HepG2 (cell line): ENCODE data around the gene UQCRHL. TPM values are rescaled to one million over a fixed set of nuclear protein-coding genes. Genes with fewer than 3 reads are reported as not detected.
A peak's percentile ranks its signal among the peaks of the same experiment; 100 is the strongest.

Experiments
- CREM ChIP-seq, 2 experiments: sonication (generic) in 1 of 2; formaldehyde crosslinking in 1 of 2; IDR thresholded peaks; 2 replicates each; pipeline versions ENCODE4 v1.4.0 to v1.6.1; 2016 to 2020; ENCODE audit warnings: antibody characterized with exemption in 1 of 2, mild to moderate bottlenecking in 1 of 2, missing genetic modification reagents in 1 of 2
- DR1 ChIP-seq: sonication (generic); formaldehyde crosslinking; IDR thresholded peaks from 2 replicates; pipeline ENCODE4 v1.8.0; 2021; ENCODE audit warnings: mild to moderate bottlenecking, missing genetic modification reagents, inconsistent platforms
- FOSL2 ChIP-seq: sonication (generic); formaldehyde crosslinking; IDR thresholded peaks from 2 replicates; pipeline ENCODE4 v1.4.0; 2020; ENCODE audit warnings: missing genetic modification reagents
- RARA ChIP-seq: IDR thresholded peaks from 2 replicates; pipeline ENCODE4 v1.6.1; 2016; ENCODE audit warnings: missing genetic modification reagents, missing compliant biosample characterization
- SALL2 ChIP-seq: sonication (generic); formaldehyde crosslinking; IDR thresholded peaks from 2 replicates; pipeline ENCODE4 v1.8.1; 2023; ENCODE audit warnings: mild to moderate bottlenecking, missing genetic modification reagents, inconsistent platforms
- SMARCC2 ChIP-seq: fragments of 450-650 bp; IDR thresholded peaks from 2 replicates; pipeline ENCODE4 v1.6.1; 2017; ENCODE audit warnings: antibody characterized with exemption, mild to moderate bottlenecking
- ZBTB7B ChIP-seq: sonication (generic); formaldehyde crosslinking; IDR thresholded peaks from 2 replicates; pipeline ENCODE4 v1.4.0; 2020; ENCODE audit warnings: missing genetic modification reagents
- ZNF101 ChIP-seq: sonication (generic); formaldehyde crosslinking; IDR thresholded peaks from 2 replicates; pipeline ENCODE4 v1.4.0; 2020; ENCODE audit warnings: mild to moderate bottlenecking, low read depth, missing genetic modification reagents, borderline replicate concordance
- ZNF562 ChIP-seq: sonication (generic); formaldehyde crosslinking; IDR thresholded peaks from 2 replicates; pipeline ENCODE4 v1.8.0; 2022; ENCODE audit warnings: missing genetic modification reagents, borderline replicate concordance
- ZNF615 ChIP-seq: sonication (generic); formaldehyde crosslinking; IDR thresholded peaks from 2 replicates; pipeline ENCODE4 v1.5.0; 2020; ENCODE audit warnings: mild to moderate bottlenecking, missing genetic modification reagents, borderline replicate concordance
- ZNF674 ChIP-seq: sonication (generic); formaldehyde crosslinking; IDR thresholded peaks from 2 replicates; pipeline ENCODE4 v1.5.0; 2020; ENCODE audit warnings: low read depth, mild to moderate bottlenecking, missing genetic modification reagents
- polyA plus RNA-seq, 8 experiments: library from polyadenylated mRNA; depleted of rRNA in 3 of 8; stranded (reverse) in 7 of 8; unstranded in 1 of 8; fragments of >200 nt; fragmentation: Illumina TruSeq in 4 of 8; extraction: Trizol in 4 of 8; gene quantifications; 2 replicates each; pipeline versions ENCODE4 v1.2.1 to v1.2.3, GENCODE V29; 2011 to 2016; ENCODE audit warnings: low read depth in 4 of 8, missing spikeins in 1 of 8, mixed read lengths in 1 of 8; ENCODE audit not compliant: insufficient read depth in 1 of 8
- total RNA-seq, 5 experiments: library from RNA; depleted of rRNA; stranded (reverse); fragments of >200 nt; fragmentation: Illumina TruSeq; extraction: Trizol; gene quantifications; 2 replicates each; pipeline ENCODE4 v1.2.3, GENCODE V29; 2016; ENCODE audit warnings: low read depth in 1 of 5
- TF ChIP-seq, protein P1 (sequence below): sonication (generic); formaldehyde crosslinking; IDR thresholded peaks from 2 replicates; pipeline ENCODE4 v1.4.0; 2020; ENCODE audit warnings: mild to moderate bottlenecking, low read depth, missing genetic modification reagents
- TF ChIP-seq, protein P2 (sequence below): sonication (generic); formaldehyde crosslinking; IDR thresholded peaks from 2 replicates; pipeline ENCODE4 v1.8.1; 2023; ENCODE audit warnings: mild to moderate bottlenecking, moderate library complexity, missing genetic modification reagents
- TF ChIP-seq, protein P3 (sequence below): sonication (generic); formaldehyde crosslinking; IDR thresholded peaks from 2 replicates; pipeline ENCODE4 v1.4.0; 2020; ENCODE audit warnings: missing genetic modification reagents
- TF ChIP-seq, protein P4 (sequence below): sonication (generic); formaldehyde crosslinking; IDR thresholded peaks from 2 replicates; pipeline ENCODE4 v1.8.0; 2022; ENCODE audit warnings: mild to moderate bottlenecking, missing genetic modification reagents, borderline replicate concordance
- TF ChIP-seq, protein P5 (sequence below): sonication (generic); formaldehyde crosslinking; IDR thresholded peaks from 2 replicates; pipeline ENCODE4 v1.5.0; 2020; ENCODE audit warnings: missing genetic modification reagents, mild to moderate bottlenecking, borderline replicate concordance
- TF ChIP-seq, protein P6 (sequence below): sonication (generic); formaldehyde crosslinking; IDR thresholded peaks from 2 replicates; pipeline ENCODE4 v1.5.0; 2020; ENCODE audit warnings: missing genetic modification reagents, mild to moderate bottlenecking, borderline replicate concordance

Gene UQCRHL
- total and polyA plus RNA-seq, 2 of the 13 experiments (the other 11 are each of a cell fraction or from before 2014, with no cell fraction given): 1.8 to 2.3 TPM

DNA sequence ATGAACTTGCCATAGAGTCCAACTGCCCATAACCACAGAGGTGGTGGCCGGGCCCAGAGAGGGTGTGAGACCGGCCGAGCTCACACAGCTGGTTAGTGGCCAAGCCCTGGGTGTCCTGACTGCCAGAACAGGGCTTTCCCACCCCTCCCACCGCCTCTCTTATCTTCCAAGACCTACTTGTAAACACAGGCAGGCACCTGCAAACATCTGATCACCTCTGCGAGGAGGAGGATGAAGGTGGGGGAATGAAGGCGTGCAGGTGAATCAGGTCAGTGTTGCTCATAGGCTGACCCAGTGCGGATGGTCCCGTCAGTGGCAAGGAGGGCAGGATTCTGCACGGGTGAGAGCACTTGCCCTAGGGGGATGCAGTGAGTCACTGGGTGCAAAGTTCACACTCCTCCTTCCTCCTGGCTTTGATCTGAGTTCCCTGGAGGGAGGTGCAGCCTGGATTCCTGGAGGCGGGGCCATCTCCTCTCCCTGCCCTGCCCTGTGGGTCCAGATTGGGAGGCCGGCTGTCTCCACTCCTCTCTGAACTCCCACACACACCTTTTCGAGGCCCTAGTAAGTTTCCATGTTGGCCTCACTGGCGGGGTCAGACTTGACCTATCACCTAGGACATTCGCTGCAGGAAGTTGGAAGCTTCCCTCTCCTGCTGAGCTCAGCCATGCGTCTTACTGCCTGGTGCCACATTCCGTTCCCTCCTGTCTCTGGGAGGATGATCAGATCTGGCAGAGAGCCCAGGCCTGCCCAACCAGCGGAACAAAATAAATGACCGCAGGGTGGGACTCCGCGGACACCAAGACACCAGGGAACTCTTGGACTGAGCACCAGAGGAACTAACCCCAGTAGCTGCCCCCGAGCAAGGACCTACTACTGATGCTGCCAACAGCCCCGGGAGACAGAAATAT is 7.3 kb downstream of the UQCRHL start (continued):
- 0 out of 2 replicates have a peak, but pooled peaks have one; percentile 15 for TF ChIP-seq SALL2 (CRISPR knock-in tag)
- TF ChIP-seq, protein P1, sequence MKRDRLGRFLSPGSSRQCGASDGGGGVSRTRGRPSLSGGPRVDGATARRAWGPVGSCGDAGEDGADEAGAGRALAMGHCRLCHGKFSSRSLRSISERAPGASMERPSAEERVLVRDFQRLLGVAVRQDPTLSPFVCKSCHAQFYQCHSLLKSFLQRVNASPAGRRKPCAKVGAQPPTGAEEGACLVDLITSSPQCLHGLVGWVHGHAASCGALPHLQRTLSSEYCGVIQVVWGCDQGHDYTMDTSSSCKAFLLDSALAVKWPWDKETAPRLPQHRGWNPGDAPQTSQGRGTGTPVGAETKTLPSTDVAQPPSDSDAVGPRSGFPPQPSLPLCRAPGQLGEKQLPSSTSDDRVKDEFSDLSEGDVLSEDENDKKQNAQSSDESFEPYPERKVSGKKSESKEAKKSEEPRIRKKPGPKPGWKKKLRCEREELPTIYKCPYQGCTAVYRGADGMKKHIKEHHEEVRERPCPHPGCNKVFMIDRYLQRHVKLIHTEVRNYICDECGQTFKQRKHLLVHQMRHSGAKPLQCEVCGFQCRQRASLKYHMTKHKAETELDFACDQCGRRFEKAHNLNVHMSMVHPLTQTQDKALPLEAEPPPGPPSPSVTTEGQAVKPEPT (CRISPR knock-in tag): no peak
- TF ChIP-seq, protein P2, sequence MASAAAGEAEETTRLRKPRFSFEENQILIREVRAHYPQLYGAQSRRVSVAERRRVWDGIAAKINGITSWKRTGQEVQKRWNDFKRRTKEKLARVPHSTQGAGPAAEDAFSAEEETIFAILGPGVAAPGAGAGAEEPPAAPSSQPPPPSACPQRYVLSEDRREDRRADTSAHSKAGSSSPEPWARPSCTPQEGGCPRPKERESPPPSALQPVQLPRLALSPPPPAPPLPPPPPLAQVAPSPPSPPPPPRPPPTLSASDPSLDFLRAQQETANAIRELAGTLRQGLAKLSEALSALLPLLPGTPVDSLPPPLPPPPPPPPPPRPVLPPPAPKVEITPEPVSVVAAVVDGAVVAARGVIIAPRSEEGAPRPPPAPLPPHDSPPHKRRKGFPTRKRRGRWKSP: no peak
- TF ChIP-seq SMARCC2: no peak
- peak; percentile 73; the same call in 1 of the 2 replicates for TF ChIP-seq CREM (IDR thresholded peaks at IDR 0.05)
- TF ChIP-seq CREM (CRISPR knock-in tag; IDR thresholded peaks at IDR 0.05): no peak
- peak; percentile 94 for TF ChIP-seq RARA
- no peak for TF ChIP-seq ZNF674 (CRISPR knock-in tag)
- TF ChIP-seq ZBTB7B (CRISPR knock-in tag): no peak
- TF ChIP-seq DR1: no peak; the same call in 1 of the 2 replicates
- no peak for TF ChIP-seq ZNF562 (CRISPR knock-in tag)
- TF ChIP-seq, protein P3, sequence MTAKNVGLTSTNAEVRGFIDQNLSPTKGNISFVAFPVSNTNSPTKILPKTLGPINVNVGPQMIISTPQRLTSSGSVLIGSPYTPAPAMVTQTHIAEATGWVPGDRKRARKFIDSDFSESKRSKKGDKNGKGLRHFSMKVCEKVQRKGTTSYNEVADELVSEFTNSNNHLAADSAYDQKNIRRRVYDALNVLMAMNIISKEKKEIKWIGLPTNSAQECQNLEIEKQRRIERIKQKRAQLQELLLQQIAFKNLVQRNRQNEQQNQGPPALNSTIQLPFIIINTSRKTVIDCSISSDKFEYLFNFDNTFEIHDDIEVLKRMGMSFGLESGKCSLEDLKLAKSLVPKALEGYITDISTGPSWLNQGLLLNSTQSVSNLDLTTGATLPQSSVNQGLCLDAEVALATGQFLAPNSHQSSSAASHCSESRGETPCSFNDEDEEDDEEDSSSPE: peak; percentile 44
- TF ChIP-seq ZNF101 (CRISPR knock-in tag): no peak
- TF ChIP-seq, protein P4, sequence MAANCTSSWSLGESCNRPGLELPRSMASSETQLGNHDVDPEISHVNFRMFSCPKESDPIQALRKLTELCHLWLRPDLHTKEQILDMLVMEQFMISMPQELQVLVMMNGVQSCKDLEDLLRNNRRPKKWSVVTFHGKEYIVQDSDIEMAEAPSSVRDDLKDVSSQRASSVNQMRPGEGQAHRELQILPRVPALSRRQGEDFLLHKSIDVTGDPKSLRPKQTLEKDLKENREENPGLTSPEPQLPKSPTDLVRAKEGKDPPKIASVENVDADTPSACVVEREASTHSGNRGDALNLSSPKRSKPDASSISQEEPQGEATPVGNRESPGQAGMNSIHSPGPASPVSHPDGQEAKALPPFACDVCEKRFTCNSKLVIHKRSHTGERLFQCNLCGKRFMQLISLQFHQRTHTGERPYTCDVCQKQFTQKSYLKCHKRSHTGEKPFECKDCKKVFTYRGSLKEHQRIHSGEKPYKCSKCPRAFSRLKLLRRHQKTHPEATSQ (CRISPR knock-in tag): peak; percentile 51; the same call in 1 of the 2 replicates
- peak; percentile 99 for TF ChIP-seq FOSL2 (CRISPR knock-in tag)
- TF ChIP-seq, protein P5, sequence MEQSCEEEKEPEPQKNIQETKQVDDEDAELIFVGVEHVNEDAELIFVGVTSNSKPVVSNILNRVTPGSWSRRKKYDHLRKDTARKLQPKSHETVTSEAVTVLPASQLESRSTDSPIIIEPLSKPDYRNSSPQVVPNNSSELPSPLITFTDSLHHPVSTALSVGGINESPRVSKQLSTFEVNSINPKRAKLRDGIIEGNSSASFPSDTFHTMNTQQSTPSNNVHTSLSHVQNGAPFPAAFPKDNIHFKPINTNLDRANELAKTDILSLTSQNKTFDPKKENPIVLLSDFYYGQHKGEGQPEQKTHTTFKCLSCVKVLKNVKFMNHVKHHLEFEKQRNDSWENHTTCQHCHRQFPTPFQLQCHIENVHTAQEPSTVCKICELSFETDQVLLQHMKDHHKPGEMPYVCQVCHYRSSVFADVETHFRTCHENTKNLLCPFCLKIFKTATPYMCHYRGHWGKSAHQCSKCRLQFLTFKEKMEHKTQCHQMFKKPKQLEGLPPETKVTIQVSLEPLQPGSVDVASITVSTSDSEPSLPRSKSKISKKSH (CRISPR knock-in tag): 0 out of 2 replicates have a peak, but pooled peaks have one; percentile 8
- TF ChIP-seq, protein P6, sequence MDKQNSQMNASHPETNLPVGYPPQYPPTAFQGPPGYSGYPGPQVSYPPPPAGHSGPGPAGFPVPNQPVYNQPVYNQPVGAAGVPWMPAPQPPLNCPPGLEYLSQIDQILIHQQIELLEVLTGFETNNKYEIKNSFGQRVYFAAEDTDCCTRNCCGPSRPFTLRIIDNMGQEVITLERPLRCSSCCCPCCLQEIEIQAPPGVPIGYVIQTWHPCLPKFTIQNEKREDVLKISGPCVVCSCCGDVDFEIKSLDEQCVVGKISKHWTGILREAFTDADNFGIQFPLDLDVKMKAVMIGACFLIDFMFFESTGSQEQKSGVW (CRISPR knock-in tag): no peak
- TF ChIP-seq ZNF615 (CRISPR knock-in tag): no peak
